GM12878 (cell line): ENCODE data around the gene VPS45. TPM values are rescaled to one million over a fixed set of nuclear protein-coding genes. Genes with fewer than 3 reads are reported as not detected.

Source experiments
- EGR1 ChIP-seq, 2 experiments: IDR thresholded peaks; 1 replicate in 1 of 2; 2 replicates in 1 of 2; pipeline ENCODE4 v1.6.1; 2011 to 2012; ENCODE audit warnings: low read depth in 2 of 2, low read length in 2 of 2, borderline replicate concordance in 1 of 2, mild to moderate bottlenecking in 1 of 2, moderate library complexity in 1 of 2
- EP300 ChIP-seq, 2 experiments: fragments of 150-350 bp in 1 of 2; IDR thresholded peaks; 2 replicates each; pipeline ENCODE4 v1.6.1; 2011 to 2012; ENCODE audit warnings: low read depth in 2 of 2, low read length in 2 of 2, borderline replicate concordance in 1 of 2, improper control_type of control experiment in 1 of 2, inconsistent platforms in 1 of 2; ENCODE audit not compliant: control insufficient read depth in 1 of 2
- IKZF2 ChIP-seq, 2 experiments: fragments of 450-650 bp; IDR thresholded peaks; 2 replicates each; pipeline ENCODE4 v1.6.1; 2017; ENCODE audit warnings: mild to moderate bottlenecking in 2 of 2, moderate library complexity in 2 of 2
- IRF4 ChIP-seq: IDR thresholded peaks from 2 replicates; pipeline ENCODE4 v1.6.1; 2011; ENCODE audit warnings: low read depth, low read length
- PAX5 ChIP-seq: IDR thresholded peaks from 2 replicates; pipeline ENCODE4 v1.6.1; 2011; ENCODE audit warnings: low read depth, low read length, borderline replicate concordance
- PAX8 ChIP-seq: fragments of 450-650 bp; IDR thresholded peaks from 2 replicates; pipeline ENCODE4 v1.6.1; 2017; ENCODE audit warnings: mild to moderate bottlenecking, moderate library complexity
- PKNOX1 ChIP-seq: fragments of 450-650 bp; IDR thresholded peaks from 2 replicates; pipeline ENCODE4 v1.6.1; 2016; ENCODE audit warnings: mild to moderate bottlenecking
- RCOR1 ChIP-seq: conservative IDR thresholded peaks from 2 replicates; pipeline ENCODE4 v1.6.1; 2012; ENCODE audit warnings: low read depth, low read length, improper control_type of control experiment
- ZBTB11 ChIP-seq: fragments of 450-650 bp; formaldehyde crosslinking; IDR thresholded peaks from 2 replicates; pipeline ENCODE4 v1.5.0; 2022; ENCODE audit warnings: mild to moderate bottlenecking, missing genetic modification characterization
- ZBTB4 ChIP-seq: fragments of 450-650 bp; formaldehyde crosslinking; IDR thresholded peaks from 2 replicates; pipeline ENCODE4 v1.4.0; 2022; ENCODE audit warnings: mild to moderate bottlenecking, moderate library complexity
- ZNF687 ChIP-seq: fragments of 450-650 bp; IDR thresholded peaks from 2 replicates; pipeline ENCODE4 v1.6.1; 2017; ENCODE audit warnings: mild to moderate bottlenecking, moderate library complexity
- ZZZ3 ChIP-seq: IDR thresholded peaks from 2 replicates; pipeline ENCODE4 v1.6.1; 2011; ENCODE audit warnings: low read depth; ENCODE audit not compliant: control insufficient read depth, insufficient read length
- polyA plus RNA-seq, 11 experiments: library from polyadenylated mRNA; depleted of rRNA in 4 of 11; unstranded in 6 of 11; stranded (reverse) in 5 of 11; fragments of >200 nt; fragmentation: Nextera tagmentation in 4 of 11; fragmentation: Illumina TruSeq in 1 of 11; extraction: Ambion mirVana in 4 of 11; extraction: Trizol in 1 of 11; gene quantifications; 1 replicate in 1 of 11; 2 replicates in 10 of 11; pipeline versions ENCODE4 v1.2.1 to v1.2.3, GENCODE V29; 2011 to 2016; ENCODE audit warnings: inconsistent platforms in 2 of 11, missing spikeins in 2 of 11, low read depth in 1 of 11
- total RNA-seq, 4 experiments: library from RNA; depleted of rRNA in 3 of 4; stranded (reverse); fragments of >200 nt in 3 of 4; fragmentation: Illumina TruSeq in 1 of 4; extraction: Trizol in 1 of 4; gene quantifications; 2 replicates each; pipeline versions ENCODE4 v1.2.1 to v1.2.3, GENCODE V29; 2013 to 2021

Gene VPS45
- total and polyA plus RNA-seq, 10 of the 15 experiments (the other 5 are each of a cell fraction or from before 2014, with no cell fraction given), result 24.4 to 48.7 (median 34.5) TPM

- TF ChIP-seq RCOR1 (0 out of 2 replicates have a peak, but pooled peaks have one; percentile 15), IKZF2 (IDR thresholded peaks at IDR 0.05) (no peak), EP300 (IDR thresholded peaks at IDR 0.05; ENCODE audit: borderline replicate concordance in 1 of 2, control insufficient read depth in 1 of 2, low read depth in 2 of 2, low read length in 2 of 2) (no peak), ZZZ3 (no peak), IRF4 (no peak), PKNOX1 (no peak), ZBTB11 (no peak), ZBTB4 (CRISPR knock-in tag) (peak; percentile 13; the same call in 1 of the 2 replicates), ZNF687 (no peak), PAX8 (no peak), EGR1 (IDR thresholded peaks at IDR 0.05; ENCODE audit: borderline replicate concordance in 1 of 2, low read depth in 2 of 2, low read length in 2 of 2) (no peak; a peak in 1 of 3 replicates), PAX5 (no peak)
Observed at GRCh38 chr1:150150133-150151021, 82.8 kb downstream of the VPS45 start (continued).
